Ascending aorta (tissue), 2 donors: Measurements from ENCODE around the gene CALR3. TPM values are rescaled to one million over a fixed set of nuclear protein-coding genes. Genes with fewer than 3 reads are reported as not detected.
A peak's percentile ranks its signal among the peaks of the same experiment; 100 is the strongest.
"Not testable (repeated sequence)": the region's sequence is repeated elsewhere in the genome, so short reads cannot be mapped to it uniquely, and the experiment has no call there.

ENCODE experiments used
- DNase-seq, 2 donors: peaks; one replicate each; pipeline ENCODE4 v3.0.0-alpha.2; 2019; ENCODE audit warnings: low spot score in 2 of 2
- H3K27ac ChIP-seq, 2 donors: fragments of 200-600 bp; sonication (generic); one replicate each; pipeline ENCODE4 v1.5.1; 2016 to 2017; ENCODE audit warnings: mild to moderate bottlenecking in 1 of 2
- H3K27me3 ChIP-seq: fragments of 200-600 bp; sonication (generic); one replicate; pipeline ENCODE4 v1.5.1; 2017
- H3K36me3 ChIP-seq, 2 donors: fragments of 200-600 bp; sonication (generic); one replicate each; pipeline ENCODE4 v1.5.1; 2016
- H3K4me1 ChIP-seq, 2 donors: fragments of 200-600 bp; sonication (generic); one replicate each; pipeline ENCODE4 v1.5.1; 2016 to 2017; ENCODE audit warnings: mild to moderate bottlenecking in 1 of 2
- H3K4me3 ChIP-seq, 2 donors: fragments of 200-600 bp; sonication (generic); one replicate each; pipeline ENCODE4 v1.5.1; 2016 to 2017; ENCODE audit warnings: mild to moderate bottlenecking in 1 of 2
- H3K9me3 ChIP-seq, 2 donors: fragments of 200-600 bp; sonication (generic); one replicate each; pipeline ENCODE4 v1.5.1; 2016
- intact Hi-C: fragments of 100-400 bp; cut with DNase I; formaldehyde crosslinking; loops from one replicate; pipeline ENCODE4 v1.15.1; 2023
- total RNA-seq: library from RNA; depleted of rRNA; stranded (reverse); fragments of >200 nt; gene quantifications from one replicate; pipeline ENCODE4 v1.1.0, GENCODE V29; 2016
- TF ChIP-seq, protein P1 (sequence below), 3 experiments: fragments of 200-600 bp in 2 of 3; fragments of 450-650 bp in 1 of 3; sonication (generic) in 2 of 3; IDR thresholded peaks; one replicate each; pipeline ENCODE4 v1.5.1; 2016 to 2019; ENCODE audit warnings: antibody characterized with exemption in 3 of 3, mild to moderate bottlenecking in 1 of 3, moderate library complexity in 1 of 3

CALR3 gene
- total RNA-seq, 1 donor from 2014 or later: not detected

DNA sequence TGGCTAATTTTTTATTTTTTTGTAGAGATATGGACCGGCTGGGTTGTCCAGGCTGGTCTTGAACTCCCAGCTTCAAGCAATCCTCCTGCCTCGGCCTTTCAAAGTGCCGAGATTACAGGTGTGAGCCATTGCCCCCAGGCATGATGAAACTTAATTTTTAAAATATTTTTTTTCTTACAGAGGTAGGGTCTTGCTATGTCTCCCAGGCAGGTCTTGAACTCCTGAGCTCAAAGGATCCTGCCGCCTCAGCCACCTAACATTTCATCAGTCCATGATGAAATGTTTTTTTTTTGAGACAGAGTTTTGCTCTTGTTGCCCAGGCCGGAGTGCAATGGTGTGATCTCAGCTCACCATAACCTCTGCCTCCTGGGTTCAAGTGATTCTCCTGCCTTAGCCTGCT lies 12.6 kb upstream of the CALR3 start:
- no peak overlapping the region for H3K27ac ChIP-seq
- H3K9me3 ChIP-seq: no peaks in the 10 kb centered on the region
- DNase-seq: no peak
- H3K4me3 ChIP-seq: no peak overlapping the region
- no peaks in the 10 kb centered on the region for H3K4me1 ChIP-seq
- H3K27me3 ChIP-seq: no peaks in the 10 kb centered on the region
- TF ChIP-seq, protein P1, sequence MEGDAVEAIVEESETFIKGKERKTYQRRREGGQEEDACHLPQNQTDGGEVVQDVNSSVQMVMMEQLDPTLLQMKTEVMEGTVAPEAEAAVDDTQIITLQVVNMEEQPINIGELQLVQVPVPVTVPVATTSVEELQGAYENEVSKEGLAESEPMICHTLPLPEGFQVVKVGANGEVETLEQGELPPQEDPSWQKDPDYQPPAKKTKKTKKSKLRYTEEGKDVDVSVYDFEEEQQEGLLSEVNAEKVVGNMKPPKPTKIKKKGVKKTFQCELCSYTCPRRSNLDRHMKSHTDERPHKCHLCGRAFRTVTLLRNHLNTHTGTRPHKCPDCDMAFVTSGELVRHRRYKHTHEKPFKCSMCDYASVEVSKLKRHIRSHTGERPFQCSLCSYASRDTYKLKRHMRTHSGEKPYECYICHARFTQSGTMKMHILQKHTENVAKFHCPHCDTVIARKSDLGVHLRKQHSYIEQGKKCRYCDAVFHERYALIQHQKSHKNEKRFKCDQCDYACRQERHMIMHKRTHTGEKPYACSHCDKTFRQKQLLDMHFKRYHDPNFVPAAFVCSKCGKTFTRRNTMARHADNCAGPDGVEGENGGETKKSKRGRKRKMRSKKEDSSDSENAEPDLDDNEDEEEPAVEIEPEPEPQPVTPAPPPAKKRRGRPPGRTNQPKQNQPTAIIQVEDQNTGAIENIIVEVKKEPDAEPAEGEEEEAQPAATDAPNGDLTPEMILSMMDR (IDR thresholded peaks at IDR 0.05): no peak
- intact Hi-C loops: no loop called here
- peaks cover 22 to 51% of the 10 kb centered on the region in 2 donors for H3K36me3 ChIP-seq

DNA sequence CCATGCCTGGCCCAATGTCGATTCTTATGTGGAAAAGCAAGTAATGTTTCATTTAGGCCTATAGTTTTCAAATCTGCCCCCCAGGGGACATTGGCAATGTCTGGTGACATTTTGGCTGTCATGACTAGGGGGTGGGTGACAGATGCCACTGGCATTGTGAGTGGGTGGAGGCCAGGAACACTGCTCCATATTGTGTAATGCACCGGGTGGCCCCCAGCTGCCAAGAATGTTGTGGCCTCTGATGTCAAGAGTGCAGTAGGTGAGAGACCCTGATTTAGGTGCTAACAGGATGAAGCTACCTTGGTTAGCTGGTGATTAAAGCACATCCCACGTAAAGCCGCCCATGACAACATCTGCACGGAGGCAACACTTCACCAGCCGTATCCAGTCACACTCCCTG lies 11.0 kb upstream of the CALR3 start:
- H3K4me3 ChIP-seq: no peak overlapping the region
- H3K9me3 ChIP-seq: no peaks in the 10 kb centered on the region
- no peaks in the 10 kb centered on the region for H3K4me1 ChIP-seq
- TF ChIP-seq, protein P1 (IDR thresholded peaks at IDR 0.05): no peak
- no peak overlapping the region for H3K27ac ChIP-seq
- DNase-seq: no peak
- no peaks in the 10 kb centered on the region for H3K27me3 ChIP-seq
- intact Hi-C loops: no loop called here
- peaks cover 29 to 55% of the 10 kb centered on the region in 2 donors for H3K36me3 ChIP-seq

DNA sequence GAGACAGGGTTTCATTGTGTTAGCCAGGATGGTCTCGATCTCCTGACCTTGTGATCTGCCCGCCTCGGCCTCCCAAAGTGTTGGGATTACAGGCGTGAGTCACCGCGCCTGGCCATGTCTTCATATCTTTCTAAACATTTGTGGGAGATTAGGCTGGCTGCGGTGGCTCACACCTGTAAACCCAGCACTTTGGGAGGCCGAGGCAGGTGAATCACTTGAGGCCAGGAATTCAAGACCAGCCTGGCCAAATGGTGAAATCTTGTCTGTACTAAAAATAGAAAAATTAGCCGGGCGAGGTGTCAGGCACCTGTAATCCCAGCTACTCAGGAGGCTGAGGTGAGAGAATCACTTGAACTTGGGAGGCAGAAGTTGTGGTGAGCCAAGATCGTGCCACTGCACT lies 10.2 kb upstream of the CALR3 start:
- DNase-seq, H3K27me3 ChIP-seq, H3K4me1 ChIP-seq, H3K9me3 ChIP-seq, H3K4me3 ChIP-seq, intact Hi-C loops, H3K27ac ChIP-seq: not testable (repeated sequence)
- peaks cover 28 to 61% of the 10 kb centered on the region in 2 donors for H3K36me3 ChIP-seq

DNA sequence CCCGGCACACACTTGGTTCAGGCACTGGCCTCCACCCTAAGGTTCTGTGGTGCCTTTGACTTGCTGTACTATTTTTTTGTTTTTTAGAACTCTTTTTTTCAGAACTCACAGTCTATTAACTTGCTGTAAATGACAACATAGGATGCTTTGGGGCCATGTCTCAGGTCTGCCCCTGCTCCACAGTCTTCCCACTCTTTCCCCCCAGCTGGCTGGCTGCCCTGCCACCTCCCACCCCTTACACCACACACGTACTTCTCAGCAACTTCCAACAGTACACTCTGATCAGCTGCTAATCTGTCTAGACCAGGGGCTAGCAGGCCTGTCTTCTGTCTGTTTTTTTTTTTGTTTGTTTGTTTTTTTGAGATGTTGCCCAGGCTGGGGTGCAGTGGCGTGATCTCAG lies 8.3 kb upstream of the CALR3 start:
- Histone ChIP-seq H3K27me3 (no peaks in the 10 kb centered on the region), H3K4me1 (no peaks in the 10 kb centered on the region), H3K27ac (no peak overlapping the region), H3K4me3 (no peak overlapping the region), H3K9me3 (no peaks in the 10 kb centered on the region), H3K36me3 (peaks cover 20 to 47% of the 10 kb centered on the region in 2 donors)
- intact Hi-C loops: no loop called here
- no peak for DNase-seq
- TF ChIP-seq, protein P1 (IDR thresholded peaks at IDR 0.05): no peak

DNA sequence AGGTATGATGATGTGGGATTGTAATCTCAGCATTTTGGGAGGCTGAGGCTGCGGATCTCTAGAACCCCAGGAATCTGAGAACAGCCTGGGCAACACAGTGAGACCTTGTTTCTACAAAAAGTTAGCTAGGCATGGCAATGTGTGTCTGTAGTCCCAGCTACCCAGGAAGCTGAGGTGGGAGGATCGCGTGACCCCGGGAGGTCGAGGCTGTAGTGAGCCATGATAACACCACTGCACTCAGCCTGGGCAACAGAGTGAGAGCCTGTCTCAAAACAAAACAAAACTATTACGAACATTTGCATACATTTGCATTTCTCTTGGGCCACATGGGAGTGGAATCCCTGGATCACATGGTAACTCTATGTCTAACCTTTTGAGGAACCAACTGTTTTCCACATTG lies 1.9 kb upstream of the CALR3 start:
- Histone ChIP-seq H3K4me1 (peaks cover 0 to 7% of the 10 kb centered on the region in 2 donors), H3K27me3 (no peaks in the 10 kb centered on the region), H3K36me3 (peaks cover under 1 to 14% of the 10 kb centered on the region in 2 donors), H3K4me3 (no peak overlapping the region), H3K9me3 (no peaks in the 10 kb centered on the region), H3K27ac (no peak overlapping the region)
- intact Hi-C loops: no loop called here
- DNase-seq: no peak
- TF ChIP-seq, protein P1 (IDR thresholded peaks at IDR 0.05): no peak

DNA sequence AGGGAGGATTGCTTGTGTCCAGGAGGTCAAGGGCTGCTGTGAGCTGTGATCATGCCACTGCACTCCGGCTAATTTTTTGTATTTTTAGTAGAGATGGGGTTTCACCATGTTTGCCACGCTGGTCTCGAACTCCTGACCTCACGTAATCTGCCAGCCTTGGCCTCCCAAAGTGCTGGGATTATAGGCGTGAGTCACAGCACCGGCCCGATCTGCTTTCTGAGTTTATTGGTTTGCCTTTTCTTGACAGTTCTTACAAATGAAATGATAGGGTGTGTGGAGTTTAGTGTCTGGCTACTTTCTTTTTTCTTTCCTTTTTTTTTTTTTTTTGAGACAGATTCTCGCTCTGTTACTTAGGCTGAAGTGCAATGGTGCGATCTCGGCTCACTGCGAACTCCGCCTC lies 1.1 kb upstream of the CALR3 start:
- no peaks in the 10 kb centered on the region for H3K9me3 ChIP-seq
- peak overlapping the region; percentile 64 to 69 for H3K27ac ChIP-seq
- intact Hi-C loops: no loop called here
- peaks cover 0 to 8% of the 10 kb centered on the region in 2 donors for H3K36me3 ChIP-seq
- TF ChIP-seq, protein P1 (IDR thresholded peaks at IDR 0.05): no peak
- peak overlapping the region; percentile 72 to 82 for H3K4me3 ChIP-seq
- no peak for DNase-seq
- no peaks in the 10 kb centered on the region for H3K27me3 ChIP-seq
- peaks cover 0 to 7% of the 10 kb centered on the region in 2 donors for H3K4me1 ChIP-seq
